GM12892 (cell line): ENCODE measurements around the gene MAOA.

Experiments
- POLR2A ChIP-seq: IDR thresholded peaks from 2 replicates; pipeline ENCODE4 v1.6.1; 2011; ENCODE audit warnings: low read depth, low read length, control low read depth
- POLR2AphosphoS5 ChIP-seq: IDR thresholded peaks from 2 replicates; pipeline ENCODE4 v1.6.1; 2011; ENCODE audit warnings: low read depth, low read length, control low read depth
- TAF1 ChIP-seq: IDR thresholded peaks from 2 replicates; pipeline ENCODE4 v1.6.1; 2011; ENCODE audit warnings: low read depth, mild to moderate bottlenecking, control low read depth, low read length, borderline replicate concordance

DNA sequence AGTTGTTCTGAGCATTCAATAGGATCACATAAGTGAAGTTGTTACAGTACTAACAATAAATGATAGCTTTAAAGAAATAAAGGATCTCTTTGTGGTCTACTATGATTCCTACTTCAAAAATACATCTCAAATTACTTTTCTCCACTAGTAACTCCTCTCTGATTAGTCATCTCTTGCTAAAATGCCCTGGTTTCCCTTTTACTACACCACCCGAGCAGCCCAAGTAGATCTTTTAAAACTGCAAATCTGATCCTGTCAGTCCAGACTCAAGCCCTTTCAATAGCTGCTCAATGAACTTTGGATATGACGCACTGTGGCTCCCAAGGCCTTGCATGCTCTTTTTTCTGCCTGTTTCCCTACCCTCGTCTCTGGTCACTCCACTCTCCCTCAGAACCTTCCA is 97.5 kb downstream of the MAOA start:
- TF ChIP-seq POLR2AphosphoS5 (no peak), TAF1 (no peak), POLR2A (no peak)
